Mammary epithelial cell (primary cell): ENCODE data around the gene NUMBL.

Experiments
- EZH2 ChIP-seq: IDR thresholded peaks from 2 replicates; pipeline ENCODE4 v1.6.1; 2012; ENCODE audit warnings: low read length, inconsistent platforms, borderline replicate concordance
- TF ChIP-seq, protein P1 (sequence below), 2 donors: IDR thresholded peaks in 1 of 2; conservative IDR thresholded peaks in 1 of 2; 2 replicates each; pipeline ENCODE4 v1.5.1; 2011 to 2012; ENCODE audit warnings: inconsistent platforms in 2 of 2, low read length in 2 of 2, mild to moderate bottlenecking in 2 of 2, control low read depth in 1 of 2, low read depth in 1 of 2; ENCODE audit not compliant: insufficient read depth in 1 of 2; ENCODE audit errors: extremely low read depth in 1 of 2

DNA sequence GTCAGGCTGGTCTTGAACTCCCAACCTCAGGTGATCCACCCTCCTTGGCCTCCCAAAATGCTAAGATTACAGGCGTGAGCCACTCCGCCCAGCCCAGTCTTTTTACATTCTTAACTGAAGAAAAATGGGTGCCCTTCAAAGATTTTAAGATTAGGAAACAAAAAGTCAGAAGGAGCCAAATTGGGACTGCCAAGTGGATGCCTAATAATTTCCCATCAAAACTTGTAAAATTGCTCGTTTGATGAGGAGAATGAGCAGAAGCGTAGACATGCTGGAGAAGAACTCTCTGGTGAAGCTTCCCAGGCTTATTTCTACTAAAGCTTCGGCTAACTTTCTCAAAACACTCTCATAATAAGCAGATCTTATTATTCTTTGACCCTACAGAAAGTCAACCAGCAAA lies 31.3 kb downstream of the NUMBL start:
- TF ChIP-seq, protein P1, sequence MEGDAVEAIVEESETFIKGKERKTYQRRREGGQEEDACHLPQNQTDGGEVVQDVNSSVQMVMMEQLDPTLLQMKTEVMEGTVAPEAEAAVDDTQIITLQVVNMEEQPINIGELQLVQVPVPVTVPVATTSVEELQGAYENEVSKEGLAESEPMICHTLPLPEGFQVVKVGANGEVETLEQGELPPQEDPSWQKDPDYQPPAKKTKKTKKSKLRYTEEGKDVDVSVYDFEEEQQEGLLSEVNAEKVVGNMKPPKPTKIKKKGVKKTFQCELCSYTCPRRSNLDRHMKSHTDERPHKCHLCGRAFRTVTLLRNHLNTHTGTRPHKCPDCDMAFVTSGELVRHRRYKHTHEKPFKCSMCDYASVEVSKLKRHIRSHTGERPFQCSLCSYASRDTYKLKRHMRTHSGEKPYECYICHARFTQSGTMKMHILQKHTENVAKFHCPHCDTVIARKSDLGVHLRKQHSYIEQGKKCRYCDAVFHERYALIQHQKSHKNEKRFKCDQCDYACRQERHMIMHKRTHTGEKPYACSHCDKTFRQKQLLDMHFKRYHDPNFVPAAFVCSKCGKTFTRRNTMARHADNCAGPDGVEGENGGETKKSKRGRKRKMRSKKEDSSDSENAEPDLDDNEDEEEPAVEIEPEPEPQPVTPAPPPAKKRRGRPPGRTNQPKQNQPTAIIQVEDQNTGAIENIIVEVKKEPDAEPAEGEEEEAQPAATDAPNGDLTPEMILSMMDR (conservative IDR thresholded peaks at IDR 0.05 in 1 of 2, IDR thresholded peaks at IDR 0.05 in 1 of 2; ENCODE audit: extremely low read depth in 1 of 2, insufficient read depth in 1 of 2, low read depth in 1 of 2, low read length in 2 of 2) = no peak
- no peak for TF ChIP-seq EZH2
